GM11168 (cell line): ENCODE measurements around the gene RPL13.

Experiments used
- in situ Hi-C: fragments of 300-500 bp; cut with MboI; formaldehyde crosslinking; loops from one replicate; pipeline ENCODE4 v1.12.0; 2022; ENCODE audit warnings: low sequenced_read_pairs; ENCODE audit not compliant: unreplicated experiment

RPL13 gene

DNA sequence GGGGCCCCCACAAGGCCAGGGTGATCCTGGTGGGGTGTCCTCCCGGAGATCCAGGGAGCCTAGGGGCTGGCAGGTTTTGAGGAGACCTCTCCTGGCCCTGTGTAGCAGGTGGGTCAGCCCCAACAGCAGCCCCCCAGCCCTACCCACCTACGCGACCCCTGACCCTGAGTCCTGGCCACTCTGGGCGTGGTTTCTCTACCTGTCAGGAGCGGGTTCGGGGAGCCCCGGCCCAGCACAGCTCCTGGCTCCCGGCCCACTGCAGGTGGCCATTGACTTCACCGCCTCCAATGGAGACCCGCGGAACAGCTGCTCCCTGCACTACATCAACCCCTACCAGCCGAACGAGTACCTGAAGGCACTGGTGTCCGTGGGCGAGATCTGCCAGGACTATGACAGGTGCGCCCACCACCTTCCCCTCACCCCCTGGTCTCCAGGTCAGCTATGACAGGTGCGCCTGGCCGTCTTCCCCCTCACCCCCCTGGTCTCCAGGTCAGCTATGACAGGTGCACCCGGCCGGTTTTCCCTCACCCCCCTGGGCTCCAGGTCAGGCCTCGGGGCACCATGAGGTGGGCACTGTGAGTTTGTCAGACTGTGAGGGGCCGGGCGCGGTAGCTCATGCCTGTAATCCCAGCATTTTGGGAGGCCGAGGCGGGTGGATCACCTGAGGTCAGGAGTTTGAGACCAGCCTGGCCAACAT is 28.1 kb downstream of the RPL13 start:
- in situ Hi-C loops, result no loop called here

DNA sequence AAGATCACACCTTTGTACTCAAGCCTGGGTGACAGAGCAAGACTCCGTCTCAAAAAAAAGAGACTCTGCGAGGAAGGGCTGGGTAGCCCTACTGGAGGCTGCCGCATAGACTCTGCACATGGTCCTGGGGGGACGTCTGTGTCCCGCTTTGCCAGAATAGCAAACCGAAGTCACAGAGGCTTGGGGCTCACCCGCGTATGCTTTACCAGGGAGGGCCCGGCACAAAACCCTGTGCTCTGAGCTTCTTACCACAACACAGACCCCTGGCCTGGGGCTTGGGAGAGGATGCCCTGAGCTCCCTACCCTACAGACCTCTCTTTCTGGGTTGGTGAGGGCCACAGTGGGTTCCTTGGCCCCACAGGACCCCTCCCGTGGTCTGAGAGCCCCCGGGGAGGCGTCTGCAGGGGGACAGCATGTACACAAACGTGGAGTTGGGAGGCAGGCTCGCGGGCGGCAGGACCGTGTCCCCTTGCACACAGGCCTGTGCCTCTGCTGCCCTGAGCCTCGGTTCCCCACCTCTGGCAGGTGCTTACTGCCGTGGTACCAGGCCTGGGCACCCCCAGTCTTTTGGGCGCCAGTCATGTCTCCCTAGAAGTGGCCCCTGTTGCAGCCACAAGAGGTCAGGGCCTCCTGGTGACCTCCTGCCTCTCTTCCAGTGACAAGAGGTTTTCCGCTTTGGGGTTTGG is 28.9 kb downstream of the RPL13 start:
- in situ Hi-C loops, result no loop called here

DNA sequence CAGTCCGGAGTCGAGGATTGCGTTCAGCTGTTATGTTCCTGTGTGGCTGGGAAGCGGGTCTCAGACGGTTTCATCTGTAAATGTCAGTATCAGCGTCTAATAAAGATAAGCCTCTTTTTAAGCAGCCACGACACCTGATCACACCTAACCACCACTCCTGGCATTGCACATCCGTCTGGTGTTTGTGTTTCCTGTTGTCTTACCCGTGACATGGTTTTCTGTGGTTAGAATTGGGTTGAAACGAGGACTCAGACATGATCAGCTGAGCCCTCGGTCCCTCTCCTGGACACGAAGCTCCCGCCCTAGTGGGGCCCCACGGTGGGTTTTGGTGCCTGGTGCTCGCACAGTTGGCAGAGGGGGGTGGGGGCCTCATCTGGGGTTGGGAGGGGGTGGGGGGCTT is 33.4 kb downstream of the RPL13 start:
- in situ Hi-C loops, result no loop called here

DNA sequence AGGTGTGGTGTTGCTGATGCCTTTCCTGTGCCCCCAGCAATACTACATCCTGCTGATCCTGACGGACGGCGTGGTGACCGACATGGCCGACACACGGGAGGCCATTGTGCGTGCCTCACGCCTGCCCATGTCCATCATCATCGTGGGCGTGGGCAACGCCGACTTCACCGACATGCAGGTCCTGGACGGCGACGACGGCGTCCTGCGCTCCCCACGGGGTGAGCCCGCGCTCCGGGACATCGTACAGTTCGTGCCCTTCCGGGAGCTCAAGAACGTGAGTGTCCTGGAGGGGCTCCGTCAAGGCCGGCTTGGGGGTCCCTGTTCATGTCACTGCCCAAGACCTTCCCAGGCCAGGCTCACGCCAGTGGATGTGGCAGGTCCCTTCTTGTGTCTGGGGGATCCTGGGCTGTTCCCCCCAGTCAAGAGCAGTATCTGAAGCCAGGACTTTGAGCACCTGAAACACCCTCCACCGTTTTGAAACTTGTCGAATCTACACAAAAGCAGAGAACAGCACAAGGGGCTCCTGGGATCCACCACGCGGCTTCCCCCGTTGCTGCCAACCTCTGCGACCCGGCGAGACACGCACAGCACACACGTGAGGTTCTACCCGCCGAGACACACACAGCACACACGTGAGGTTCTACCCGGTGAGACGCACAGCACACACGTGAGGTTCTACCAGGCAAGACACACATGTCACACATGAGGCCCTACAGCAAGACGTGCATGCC is 35.0 kb downstream of the RPL13 start:
- in situ Hi-C loops, result no loop called here

DNA sequence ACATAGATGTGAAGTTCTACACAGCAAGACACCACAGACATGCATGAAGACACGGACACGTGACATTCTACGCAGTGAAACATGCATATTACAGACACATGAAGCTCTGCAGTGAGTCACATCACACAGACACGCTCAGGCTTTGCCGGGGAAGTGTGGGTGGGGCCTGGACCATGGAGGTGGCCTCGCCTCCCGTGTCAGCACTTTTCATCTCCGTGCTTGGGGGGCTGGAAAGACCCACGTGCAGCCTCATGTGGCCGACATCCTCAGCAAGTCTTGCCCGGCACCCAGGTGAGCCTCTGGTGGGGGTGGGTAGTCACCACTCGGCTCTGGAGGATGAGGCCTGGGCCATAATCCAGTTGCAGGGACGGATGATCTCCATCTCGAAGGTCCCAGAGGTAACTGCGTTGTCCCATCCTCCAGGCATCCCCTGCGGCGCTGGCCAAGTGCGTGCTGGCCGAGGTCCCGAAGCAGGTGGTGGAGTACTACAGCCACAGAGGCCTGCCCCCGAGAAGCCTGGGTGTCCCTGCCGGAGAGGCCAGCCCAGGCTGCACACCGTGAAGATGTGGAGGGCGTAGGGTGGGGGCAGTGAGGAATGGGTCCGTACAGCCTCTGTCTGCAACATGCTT is 35.7 kb downstream of the RPL13 start:
- in situ Hi-C loops, result no loop called here

DNA sequence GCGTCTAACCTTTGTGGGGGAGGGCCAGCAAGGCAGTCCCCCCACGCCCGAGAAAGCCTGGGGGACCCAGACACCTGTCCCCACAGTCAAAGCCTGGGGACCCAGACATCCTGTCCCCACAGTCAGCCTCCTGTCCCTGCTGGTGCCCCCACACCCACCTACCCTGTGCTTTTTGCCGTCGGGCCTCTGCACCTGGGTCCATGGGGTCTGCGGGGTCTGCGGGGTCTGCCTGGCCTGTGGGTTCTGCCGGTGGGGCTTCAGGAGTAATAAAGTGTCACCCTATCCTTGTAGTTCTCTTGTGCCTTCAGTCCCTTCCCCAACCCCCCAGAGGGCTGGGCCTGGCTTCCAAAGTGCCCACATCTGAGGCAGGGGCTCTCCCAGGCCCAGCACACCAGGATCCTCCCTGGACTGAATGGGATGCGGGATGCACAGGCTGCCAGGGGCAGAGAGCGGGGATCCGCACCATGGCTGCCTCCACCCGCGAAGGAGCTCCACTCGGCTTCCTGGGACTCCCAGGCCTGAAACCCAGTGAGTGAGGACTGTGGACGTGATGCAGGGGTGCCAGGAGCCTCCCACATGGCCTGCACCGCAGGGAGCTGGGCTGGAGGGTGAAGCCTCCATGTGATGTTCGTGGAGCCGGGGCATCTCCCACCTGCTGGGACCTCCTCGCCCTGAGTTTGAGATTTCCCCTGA is 36.6 kb downstream of the RPL13 start:
- in situ Hi-C loops, result no loop called here

DNA sequence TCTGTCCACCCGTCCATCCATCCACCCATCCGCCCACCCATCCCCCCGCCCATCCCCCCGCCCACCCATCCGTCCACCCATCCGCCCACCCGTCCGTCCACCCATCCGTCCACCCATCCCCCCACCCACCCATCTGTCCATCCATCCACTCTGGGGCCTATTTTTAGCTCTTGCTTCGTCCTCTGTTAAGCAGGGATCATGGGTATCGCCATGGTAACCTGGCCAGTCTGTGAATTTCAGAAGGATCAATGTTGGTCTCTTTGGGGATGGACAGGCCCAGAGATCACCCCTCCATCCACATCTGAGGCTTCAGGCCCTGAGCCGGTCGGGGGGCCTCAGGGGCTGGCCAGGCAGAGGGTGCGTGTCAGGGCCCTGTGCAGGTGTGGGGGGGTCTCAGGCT is 37.7 kb downstream of the RPL13 start:
- in situ Hi-C loops, result no loop called here

DNA sequence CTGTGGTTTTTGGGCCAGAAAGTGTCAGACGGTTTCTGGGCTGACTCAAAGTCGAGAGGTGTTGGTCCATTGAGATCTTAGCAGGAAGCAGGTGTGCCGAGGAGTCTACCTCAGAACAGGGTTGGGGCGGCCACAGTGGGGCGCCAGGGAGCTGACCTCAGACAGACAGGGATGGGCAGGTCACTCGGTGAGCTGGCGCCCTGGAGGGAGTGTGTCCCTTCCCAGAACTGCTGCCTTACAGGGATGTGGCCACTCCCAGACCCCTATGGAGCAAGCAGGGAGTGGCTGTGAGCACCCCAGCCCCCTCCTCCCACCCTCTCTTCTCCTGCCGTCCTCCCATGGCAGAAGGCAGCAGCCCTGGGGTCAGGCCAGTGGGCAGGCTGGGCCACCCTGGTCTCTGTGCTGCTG is 39.0 kb downstream of the RPL13 start:
- in situ Hi-C loops, result no loop called here

DNA sequence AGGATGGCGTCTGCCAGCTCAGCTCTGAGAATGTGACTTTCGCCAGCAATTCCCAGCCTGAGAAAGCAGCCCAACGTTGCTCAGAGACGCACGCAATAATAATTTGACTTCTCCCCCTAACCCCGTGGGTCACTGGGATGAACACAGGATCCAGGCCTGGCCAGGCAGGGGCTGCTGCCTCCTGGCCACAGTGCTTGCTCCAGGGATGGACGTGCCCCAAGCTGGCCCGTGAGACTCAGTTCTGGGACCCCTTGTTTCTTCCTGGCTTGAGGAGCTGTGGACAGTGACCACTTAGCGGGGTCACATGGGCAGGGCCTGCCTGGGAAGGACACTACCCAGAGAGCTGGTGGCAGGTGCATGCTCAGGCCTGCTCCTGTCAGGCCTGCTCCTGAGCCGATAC is 39.4 kb downstream of the RPL13 start:
- in situ Hi-C loops, result no loop called here

DNA sequence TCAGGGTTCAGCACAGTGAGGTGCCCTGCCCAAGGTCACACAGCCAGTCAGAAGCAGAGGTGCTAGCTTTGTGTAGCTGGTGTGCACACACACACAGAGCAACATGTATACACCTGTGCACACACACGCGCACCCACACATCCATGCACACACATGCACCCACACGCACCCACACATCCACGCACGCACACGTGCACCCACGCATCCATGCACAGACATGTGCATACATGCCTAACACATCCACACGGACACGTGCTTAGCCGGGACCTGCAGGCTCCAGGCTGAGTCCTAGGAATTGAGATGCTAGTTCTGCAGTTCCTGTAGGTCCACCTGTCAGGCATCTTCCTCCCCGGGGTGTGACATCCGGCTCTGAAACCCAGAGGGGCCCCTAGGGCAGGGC is 39.9 kb downstream of the RPL13 start:
- in situ Hi-C loops, result no loop called here

DNA sequence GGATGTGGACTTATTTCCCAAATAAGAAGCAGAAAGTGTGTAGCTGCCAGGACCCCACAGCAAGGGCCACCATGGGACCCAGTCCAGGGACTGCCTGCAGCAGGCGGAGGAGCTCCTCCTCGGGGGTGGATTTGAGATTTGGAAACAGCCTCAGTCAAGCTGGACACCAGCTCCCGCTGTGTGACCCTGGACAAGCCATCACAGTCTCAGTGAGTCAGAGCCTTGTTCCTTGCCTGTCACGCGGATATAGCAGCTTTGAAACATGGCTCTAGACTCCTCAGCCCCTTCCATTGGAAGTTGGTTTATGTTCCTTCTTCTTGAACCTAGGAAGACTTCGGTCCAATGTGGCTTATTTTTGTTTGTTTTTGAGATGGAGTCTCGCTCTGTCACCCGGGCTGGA is 40.5 kb downstream of the RPL13 start:
- in situ Hi-C loops, result no loop called here

DNA sequence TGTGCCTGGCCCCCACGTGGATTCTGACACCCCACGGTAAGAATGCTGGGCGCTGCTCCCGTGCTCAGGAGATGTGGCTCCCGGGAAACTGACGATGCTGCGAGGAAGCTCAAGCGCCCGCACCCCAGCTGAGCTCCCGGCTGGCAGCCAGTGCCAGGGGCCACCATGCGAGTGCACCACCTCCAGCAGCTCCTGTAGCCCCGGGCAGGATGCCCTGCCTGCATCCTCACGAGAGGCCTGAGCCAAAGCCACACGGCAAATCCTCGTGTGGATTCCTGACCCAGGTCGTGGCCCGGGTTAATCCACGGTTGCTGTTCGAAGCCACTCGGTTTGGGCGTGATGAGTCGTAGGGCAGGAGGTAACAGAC is 41.4 kb downstream of the RPL13 start:
- in situ Hi-C loops, result no loop called here

DNA sequence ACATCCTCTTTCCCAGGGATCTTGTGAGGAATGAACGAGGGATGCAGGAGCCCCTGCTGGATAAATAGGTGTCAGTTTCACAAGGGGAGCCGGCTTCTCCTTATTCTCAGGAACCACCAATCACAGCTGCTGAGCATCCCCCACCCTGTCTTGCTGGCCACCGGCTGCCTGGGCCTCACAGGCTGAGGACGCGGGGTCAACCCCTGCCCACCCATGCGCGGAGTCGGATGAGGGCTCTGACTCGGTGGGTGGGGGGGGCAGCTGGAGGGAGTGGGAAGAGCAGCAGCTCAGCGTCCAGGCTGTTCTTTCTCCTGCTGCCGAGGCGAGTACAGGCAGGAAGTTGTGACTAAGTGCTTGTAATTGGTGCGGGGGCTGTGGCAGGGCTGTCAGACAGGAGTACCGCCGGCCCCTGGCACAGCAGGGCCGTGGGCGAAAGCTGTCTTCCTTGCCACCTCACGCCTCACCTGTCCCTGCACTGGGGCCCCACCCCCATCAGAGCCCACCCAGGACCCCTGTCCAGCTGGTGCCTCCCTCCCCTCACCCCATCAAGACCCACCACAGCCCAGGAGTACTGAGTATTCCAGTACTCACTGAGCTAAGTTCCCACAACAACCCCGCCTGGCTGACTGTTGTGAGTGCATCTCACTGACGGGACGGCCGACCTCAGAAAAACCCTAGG is 41.9 kb downstream of the RPL13 start:
- in situ Hi-C loops, result no loop called here

DNA sequence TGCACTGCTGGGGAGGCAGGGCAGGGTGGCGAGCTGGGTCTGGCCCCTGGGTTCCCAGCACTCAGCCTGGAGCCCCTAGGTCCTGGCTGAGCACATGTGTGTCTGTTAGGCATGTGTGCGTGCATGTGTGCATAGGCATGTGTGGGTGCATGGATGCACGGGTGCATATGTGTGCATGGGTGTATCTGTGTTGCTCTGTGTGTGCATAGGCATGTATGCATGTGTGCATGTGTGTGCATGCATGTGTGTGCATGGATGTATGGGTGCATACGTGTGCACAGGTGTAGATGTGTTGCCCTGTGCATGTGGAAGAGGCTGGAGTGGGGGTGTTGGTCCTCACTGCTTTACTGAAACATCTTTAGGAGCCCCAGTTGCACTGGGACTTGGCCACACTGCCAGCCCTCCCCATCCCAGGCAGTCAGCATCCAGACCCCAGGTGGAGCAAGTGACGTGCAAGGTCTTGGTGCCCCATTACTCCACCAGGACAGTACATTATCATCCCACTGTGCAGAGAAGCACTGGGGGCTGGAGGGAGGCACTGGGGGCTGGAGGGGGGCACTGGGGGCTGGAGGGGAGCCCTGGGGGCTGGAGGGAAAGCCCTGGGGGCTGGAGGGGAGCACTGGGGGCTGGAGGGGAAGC is 42.6 kb downstream of the RPL13 start:
- in situ Hi-C loops, result no loop called here

DNA sequence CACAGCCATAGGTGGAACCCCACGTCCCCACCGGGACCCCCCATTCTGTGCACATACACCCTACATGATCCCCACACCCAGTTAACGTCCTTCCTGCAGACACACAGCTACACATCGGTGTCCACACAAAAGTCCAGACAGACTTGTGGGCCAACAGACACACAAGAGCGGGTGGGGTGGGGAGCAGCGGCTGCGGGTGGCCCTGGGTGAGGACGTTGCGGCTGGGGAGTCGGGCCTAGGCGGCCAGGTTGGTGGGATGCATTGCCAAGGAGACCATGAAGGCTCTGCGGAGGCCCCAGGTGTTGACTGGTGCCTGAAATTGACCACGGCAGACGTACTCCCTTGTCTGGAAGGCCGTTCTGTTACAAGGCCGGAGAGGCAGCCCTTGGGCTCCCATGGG is 44.3 kb downstream of the RPL13 start:
- in situ Hi-C loops, result no loop called here

DNA sequence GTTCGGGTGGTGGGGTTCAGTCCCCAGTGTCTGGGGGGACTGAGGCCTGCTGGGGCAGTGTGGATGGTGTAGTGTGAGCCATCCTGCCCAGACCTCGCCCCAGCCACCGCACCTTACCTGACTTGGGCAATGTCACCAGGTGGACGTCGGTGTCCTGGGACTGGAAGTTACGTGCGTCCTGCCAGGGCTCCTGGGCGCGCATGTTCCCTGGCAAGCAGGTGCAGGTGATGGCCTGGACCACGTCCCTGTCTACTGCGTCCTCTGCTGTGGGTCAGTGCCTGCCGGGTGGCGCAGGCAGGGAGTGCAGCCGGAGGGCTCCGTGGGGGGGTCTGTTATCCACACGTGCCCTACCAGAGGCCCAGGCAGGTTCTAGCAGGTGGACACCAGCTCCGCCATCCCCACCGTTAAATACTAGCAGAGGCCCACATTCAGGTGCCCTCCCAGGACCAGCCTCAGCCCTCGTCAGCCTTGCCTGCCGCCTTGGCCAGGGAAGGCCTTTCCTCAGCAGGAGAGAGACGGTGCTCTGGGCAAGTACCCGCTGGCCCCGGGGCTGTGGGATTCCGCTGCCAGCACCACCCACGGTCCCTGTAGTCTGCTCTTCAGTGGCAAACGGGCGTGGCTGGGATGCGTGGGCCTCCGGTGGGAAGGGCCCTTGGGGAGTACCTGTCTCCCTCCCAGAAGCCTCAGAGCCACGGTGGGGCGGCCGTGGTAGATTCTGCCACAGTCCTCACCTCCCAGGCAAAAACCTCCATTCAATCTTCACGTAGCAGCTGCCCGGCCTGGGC is 44.9 kb downstream of the RPL13 start:
- in situ Hi-C loops, result no loop called here

DNA sequence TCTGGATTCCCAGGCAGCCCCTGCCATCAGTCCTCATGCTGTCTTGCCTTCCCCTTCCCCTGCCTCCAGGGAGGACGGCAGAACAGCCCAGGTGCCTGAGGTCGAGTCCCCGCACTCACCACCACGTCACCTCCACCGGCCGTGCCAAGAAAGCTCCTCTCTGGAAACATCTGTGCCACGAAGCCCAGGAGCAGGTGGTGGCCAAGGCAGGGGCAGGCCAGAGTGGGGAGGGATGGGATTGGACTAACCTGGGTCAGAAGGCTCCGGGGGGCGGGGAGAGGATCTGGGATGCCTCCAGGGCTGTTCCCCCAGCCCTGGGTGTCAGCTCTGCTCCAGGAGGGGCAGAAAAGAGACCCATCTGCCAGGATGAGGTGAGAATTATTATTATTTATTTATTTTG is 45.5 kb downstream of the RPL13 start:
- in situ Hi-C loops, result no loop called here

DNA sequence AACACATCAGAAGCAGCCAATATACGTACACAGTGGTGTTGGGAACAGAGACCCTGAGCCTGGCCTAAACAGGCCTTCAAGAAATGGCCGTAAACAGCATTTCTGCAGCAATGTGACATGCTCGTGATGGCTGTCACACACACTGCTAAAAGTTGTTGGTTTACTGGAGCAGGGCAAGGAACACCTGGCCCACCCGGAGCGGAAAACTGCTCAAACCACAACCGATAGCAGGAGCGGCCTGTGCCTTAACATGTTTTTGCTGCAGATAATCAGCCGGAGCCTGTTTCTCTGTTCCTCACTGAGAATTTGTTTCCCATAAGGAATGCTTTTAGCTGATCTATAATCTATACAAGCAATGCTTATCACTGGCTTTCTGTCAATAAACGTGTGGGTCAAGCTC is 47.0 kb downstream of the RPL13 start:
- in situ Hi-C loops, result no loop called here
